Testis (tissue), 2 donors: ENCODE results near the gene FAHD2A.

Source experiments
- CTCF ChIP-seq, 3 experiments: fragments of 450-650 bp in 2 of 3; fragments of 200-600 bp in 1 of 3; sonication (generic) in 1 of 3; IDR thresholded peaks; one replicate each; pipeline ENCODE4 v1.5.1; 2016 to 2019; ENCODE audit warnings: antibody characterized with exemption in 3 of 3, mild to moderate bottlenecking in 2 of 3, moderate library complexity in 1 of 3
- POLR2A ChIP-seq: fragments of 450-650 bp; IDR thresholded peaks from one replicate; pipeline ENCODE4 v1.6.1; 2017; ENCODE audit warnings: antibody characterized with exemption, mild to moderate bottlenecking, moderate library complexity

DNA sequence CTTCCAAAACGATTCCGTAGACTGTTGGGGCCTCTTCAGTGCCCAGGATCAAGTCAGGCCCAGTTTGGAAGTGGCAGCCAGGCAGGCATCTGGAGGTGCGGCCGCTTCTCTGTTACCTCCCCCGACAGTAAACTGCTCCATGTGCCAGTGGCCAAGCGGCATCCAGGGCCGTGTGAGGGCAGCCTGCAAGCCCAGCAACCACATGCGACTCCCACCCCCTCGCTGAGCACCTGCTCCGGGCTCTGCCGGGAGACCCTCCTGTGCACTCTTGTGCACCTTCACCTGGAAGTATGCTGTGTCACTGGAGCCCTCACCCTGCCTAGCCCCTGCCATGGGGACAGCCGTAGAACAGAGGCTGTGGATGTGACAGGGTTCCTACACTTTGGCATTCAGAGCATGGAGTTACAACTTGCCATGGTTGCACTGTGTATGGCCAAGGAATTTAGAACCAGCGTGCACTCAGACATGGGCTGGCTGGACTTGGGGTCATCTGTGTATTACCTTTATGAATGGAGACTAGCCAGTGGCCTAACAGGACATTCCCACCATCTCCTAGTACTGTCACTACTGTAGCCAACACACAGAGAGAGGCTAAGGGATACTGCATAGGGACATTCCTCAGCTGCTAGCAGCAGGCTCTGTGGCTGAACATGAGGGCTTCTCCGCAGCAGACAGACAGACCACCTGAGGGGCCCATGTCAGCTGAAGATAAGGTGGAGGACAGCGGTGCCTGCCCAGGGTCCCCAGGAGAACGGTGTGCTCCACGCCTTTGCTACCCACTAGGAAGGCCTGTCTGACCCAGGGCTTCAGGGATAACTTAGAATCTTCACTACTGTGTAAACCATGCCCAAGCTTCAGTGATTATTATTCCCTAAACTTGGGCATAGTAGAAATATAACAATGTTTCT, 25.0 kb upstream of the FAHD2A start:
- no peak for TF ChIP-seq POLR2A
- no peak for TF ChIP-seq CTCF (IDR thresholded peaks at IDR 0.05)
